Stimulated activated CD8-positive, alpha-beta memory T cell treated with anti-CD3 and anti-CD28 coated beads, Interleukin-15, amount 100 ng/mL, for 24 hours (primary cell): ENCODE data around the gene DNAJB12.
"Not testable (repeated sequence)": the region's sequence is repeated elsewhere in the genome, so short reads cannot be mapped to it uniquely, and the experiment has no call there.

ENCODE experiments used
- DNase-seq: peaks from one replicate; pipeline ENCODE4 v3.0.0-alpha.2; 2020; ENCODE audit warnings: low read depth

The DNAJB12 gene

DNA sequence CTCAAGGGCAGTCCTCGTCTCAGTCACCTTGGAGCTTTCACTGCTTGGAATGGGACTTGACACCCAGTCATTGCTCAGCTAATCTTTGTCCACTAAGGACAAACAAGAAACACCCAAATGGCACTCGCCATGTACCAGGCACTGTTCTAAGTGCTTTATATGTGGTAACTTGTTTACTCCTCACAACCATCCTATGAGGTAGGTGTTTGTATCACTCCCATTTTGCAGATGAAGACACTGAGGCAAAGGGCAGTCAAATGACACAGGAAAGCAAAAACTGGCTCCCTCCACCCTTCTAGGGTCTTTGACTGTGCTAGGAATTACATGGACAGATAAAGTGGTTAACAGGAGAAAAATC, 24.7 kb downstream of the DNAJB12 start:
- no peak for DNase-seq

GRCh38 chr10:72329290-72330068, 25.2 kb downstream of the DNAJB12 start:
- DNase-seq, result no peak

DNA sequence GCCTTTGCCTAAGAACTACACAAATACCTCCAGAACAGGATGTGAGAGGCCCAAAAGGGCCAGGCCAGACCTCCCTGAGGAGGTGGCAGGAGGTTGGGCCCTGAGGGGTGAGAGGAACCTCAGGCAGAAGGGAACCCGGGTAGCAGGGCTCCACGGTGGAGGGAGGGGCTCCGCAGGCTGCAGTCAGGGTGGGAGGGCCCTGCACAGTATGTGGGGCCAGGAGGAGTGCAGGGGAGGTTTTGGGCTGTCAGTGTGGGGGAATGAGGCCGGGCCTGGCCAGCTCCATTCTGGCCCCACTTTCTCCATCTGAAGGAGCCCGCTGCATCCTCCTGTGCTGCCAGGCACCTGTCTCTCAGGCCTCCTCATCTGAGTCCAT, 25.9 kb downstream of the DNAJB12 start:
- no peak for DNase-seq

DNA sequence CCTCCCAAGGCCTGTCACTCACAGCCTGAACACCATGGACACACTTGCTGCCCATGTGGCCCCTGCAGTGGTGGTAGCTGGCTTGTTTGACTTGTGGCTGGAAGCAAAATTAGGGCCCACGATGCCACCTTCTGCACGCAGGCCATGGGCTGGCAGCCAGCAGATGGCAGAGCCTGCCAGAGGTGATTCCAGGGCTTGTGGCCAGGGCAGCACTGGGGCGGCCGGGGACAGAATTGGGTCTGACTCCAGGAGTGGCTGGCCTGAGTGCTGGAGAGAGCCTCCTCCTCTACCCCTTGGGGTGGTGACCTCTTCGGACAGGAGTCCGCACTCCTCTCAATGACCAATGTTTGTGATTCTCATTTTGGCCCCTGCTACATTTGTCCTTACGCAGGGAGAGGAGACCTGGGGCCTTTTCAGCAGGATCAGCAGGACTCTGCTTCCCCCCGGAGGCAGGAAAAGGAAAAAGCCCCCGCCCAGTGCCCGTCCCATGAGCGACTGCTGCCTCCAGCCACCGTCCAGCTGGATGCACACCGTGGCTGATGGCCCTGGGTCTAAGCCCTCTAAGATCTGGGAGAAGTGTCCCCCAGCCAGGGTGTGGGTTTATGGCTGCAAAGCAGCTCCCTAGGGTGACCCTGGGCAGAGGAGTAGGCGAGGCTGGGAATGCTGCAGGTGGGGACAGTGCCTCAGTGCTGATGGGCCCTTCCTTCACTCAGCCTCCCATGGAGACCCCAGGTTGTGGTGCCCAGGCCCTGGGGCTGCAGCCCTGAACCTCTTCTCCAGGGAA, 26.5 kb downstream of the DNAJB12 start:
- no peak for DNase-seq

DNA sequence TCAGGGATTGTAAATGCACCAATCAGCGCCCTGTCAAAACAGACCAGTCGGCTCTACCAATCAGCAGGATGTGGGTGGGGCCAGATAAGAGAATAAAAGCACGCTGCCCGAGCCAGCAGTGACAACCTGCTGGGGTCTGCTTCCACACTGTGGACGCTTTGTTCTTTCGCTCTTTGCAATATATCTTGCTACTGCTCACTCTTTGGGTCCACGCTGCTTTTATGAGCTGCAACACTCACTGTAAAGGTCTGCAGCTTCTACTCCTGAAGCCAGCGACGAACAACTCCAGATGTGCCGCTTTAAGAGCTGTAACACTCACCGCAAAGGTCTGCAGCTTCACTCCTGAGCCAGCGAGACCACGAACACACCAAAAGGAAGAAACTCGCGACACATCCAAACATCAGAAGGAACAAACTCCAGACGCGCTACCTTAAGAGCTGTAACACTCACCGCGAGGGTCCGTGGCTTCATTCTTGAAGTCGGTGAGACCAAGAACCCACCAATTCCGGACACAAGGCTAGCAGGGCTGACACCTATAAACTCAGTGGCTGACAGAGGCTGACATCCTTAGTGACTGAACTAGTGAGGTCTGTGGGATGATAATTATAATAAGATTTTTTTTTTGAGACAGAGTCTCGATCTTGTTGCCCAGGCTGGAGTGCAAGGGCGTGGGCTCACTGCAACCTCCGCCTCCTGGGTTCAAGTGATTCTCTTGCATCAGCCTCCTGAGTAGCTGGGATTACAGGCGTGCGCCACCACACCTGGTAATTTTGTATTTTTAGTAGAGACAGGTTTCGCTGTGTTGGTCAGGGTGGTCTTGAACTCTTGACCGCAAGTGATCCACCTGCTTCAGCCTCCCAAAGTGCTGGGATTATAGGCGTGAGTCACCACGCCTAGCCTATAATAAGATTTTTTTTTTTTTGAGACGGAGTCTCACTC, 27.8 kb downstream of the DNAJB12 start:
- DNase-seq, result not testable (repeated sequence)

DNA sequence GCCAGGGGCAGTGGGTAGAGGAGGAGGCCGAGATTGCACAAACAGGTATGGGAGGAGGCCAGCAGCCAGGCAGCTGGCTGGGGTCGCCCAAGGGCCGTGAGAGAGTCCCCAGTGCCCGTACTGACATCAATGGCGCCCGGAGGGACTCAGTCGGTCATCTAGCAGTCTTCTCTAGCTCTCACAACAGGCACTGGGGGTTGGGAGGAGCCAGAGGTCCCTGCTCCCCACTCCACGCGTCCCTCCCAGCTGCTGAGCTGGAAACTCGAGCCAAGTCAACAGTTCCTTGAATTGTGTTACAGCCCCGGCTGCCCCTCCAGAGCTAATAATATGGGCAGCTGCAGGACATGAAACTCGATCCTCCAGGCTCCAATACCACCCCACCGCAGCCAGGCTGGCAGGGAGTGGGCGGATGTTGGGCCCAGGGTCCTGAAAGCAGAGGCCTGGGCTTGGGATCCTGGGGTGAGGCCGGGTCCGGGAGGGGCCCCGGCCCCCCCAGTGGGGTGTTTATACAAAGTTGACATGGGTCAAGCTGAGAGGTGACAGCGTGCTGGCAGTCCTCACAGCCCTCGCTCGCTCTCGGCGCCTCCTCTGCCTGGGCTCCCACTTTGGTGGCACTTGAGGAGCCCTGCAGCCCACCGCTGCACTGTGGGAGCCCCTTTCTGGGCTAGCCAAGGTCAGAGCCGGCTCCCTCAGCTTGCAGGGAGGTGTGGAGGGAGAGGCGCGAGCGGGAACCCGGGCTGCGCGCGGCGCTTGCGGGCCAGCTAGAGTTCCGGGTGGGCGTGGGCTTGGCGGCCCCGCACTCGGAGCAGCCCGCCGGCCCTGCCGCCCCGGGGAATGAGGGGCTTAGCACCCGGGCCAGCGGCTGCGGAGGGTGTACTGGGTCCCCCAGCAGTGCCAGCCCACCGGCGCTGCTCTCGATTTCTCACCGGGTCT, 29.2 kb downstream of the DNAJB12 start:
- not testable (repeated sequence) for DNase-seq

DNA sequence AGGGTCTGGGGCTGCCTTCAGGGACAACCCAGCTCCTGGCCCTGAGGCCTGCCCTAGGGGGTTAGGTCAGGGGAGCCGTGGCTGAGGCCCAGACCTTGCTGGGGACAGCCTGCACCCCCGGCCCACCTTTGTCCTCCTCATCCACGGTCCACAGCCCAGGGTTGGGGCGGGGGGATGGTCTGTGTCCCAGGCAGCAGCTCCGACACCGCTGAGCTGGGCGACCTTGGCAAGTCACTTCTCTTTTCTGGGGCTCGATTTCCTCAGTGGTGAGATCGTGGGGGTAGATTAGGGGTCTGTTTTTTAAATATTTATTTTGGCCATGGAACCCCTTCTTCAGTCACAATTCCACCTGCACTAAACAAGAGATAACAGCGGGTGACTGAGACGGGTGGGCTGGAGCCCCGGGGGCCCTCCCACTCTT, 30.9 kb downstream of the DNAJB12 start:
- no peak for DNase-seq

GRCh38 chr10:72323108-72323749, 31.5 kb downstream of the DNAJB12 start:
- no peak for DNase-seq

- DNase-seq, result no peak
Measured at GRCh38 chr10:72322280-72323058, 32.2 kb downstream of the DNAJB12 start.

DNA sequence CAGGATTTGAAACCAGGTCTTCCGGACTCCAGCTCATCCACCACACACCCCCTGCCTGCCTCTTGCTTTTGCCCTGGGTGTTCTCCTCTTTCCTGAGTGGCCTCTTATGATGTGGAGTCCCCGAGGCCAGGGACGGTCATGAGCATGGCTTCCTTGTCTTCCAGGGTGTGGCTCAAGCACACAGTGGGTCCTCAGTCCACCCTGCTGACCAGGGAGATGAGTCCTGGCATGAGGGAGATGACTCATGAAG, 32.8 kb downstream of the DNAJB12 start:
- DNase-seq, result no peak

DNA sequence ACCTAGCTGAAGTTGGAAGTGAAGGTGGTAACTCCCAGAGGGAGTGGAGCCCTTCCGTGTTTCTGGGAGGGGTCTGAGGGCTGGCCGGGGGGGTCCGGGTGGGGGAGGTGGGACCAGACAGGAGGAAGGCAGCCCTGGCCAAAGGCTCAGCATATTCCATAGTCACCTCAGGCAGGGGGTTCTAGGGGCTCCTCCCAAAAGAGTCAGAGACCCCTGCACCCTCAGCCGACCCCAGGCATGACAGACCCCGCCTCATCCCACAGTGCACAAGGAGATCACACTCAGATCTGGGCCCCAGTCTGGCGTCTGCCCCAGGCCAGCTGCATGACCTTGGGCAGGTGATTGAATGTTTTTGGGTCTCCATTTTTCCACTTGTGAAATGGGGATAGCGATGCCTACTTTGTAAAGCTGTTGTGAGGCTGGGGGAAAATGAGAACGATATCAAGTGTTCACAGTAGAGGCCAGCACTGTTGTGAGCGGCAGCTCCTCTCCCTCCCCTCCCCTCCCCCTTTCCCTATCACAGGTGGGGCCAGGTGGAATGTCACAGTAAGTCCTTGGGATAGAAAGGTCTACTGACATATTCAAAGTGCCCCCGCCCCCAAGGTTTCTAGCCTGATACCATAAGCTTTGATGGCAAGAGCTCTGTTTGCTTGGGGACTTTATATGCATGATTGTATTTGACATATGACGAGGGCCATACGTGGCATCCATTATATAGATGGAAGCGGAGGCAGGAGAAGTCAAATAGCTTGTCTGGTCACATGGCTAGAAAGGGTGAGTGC, 33.3 kb downstream of the DNAJB12 start:
- no peak for DNase-seq

- DNase-seq, result no peak
Measured at GRCh38 chr10:72320676-72321247, 34.0 kb downstream of the DNAJB12 start.

GRCh38 chr10:72319416-72320254, 35.1 kb downstream of the DNAJB12 start:
- DNase-seq, result peak; percentile 66

GRCh38 chr10:72318418-72319262, 36.1 kb downstream of the DNAJB12 start:
- DNase-seq, result no peak

DNA sequence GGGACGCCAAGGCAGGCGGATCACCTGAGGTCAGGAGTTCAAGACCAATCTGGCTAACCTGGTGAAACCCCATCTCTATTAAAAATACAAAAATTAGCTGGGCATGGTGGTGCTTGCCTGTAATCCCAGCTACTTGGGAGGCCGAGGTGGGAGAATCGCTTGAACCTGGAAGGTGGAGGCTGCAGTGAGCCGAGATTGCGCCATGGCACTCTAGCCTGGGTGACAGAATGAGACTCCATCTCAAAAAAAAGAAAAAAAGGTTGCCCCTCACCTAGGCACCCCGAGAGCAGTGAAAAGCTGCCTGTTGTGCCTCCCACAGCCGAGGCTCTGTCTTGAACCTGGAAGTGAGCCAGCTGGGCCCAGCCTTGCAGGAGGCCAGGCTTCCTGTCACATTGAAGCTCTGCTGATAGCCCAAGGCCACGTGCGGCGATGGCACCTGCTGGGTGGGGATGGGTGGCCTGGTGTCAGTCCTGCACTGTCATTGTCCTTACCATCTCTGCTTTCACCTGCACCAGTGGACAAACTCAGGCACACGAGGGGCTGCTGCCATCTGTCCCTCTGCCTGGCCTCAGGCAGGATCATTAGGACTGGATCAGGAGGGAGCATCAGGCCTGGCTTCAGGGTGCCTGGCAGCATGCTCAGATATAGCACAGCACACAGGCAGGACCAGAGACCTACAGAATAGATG, 37.8 kb downstream of the DNAJB12 start:
- no peak for DNase-seq

GRCh38 chr10:72316386-72316700, 38.4 kb downstream of the DNAJB12 start:
- DNase-seq, result no peak
